Mucosa of descending colon (tissue), 3 donors: ENCODE measurements around the gene TMEM132E. TPM values are rescaled to one million over a fixed set of nuclear protein-coding genes. Genes with fewer than 3 reads are reported as not detected.

Source experiments
- ATAC-seq: fragments of 200-7000 bp; cut with Tn5 transposase; one replicate; pipeline ENCODE4 v1.9.1; 2020; ENCODE audit warnings: mild to moderate bottlenecking, moderate library complexity
- DNase-seq, 3 donors: peaks; one replicate each; pipeline ENCODE4 v3.0.0-alpha.2; 2020
- H3K36me3 ChIP-seq: fragments of 200-600 bp; one replicate; pipeline ENCODE4 v1.8.0; 2021; ENCODE audit warnings: low read depth, mild to moderate bottlenecking
- H3K4me1 ChIP-seq: fragments of 200-600 bp; one replicate; pipeline ENCODE4 v1.8.0; 2021; ENCODE audit warnings: low read depth, mild to moderate bottlenecking
- H3K4me3 ChIP-seq: fragments of 200-600 bp; one replicate; pipeline ENCODE4 v1.8.0; 2021; ENCODE audit warnings: mild to moderate bottlenecking
- H3K9me3 ChIP-seq: fragments of 200-600 bp; one replicate; pipeline ENCODE4 v1.8.0; 2021; ENCODE audit warnings: mild to moderate bottlenecking
- CTCF ChIP-seq: fragments of 200-600 bp; IDR thresholded peaks from one replicate; pipeline ENCODE4 v1.8.0; 2022; ENCODE audit warnings: antibody characterized with exemption, mild to moderate bottlenecking
- intact Hi-C, 2 donors: fragments of 100-400 bp; cut with DNase I in 1 of 2; cut with micrococcal nuclease in 1 of 2; formaldehyde crosslinking; loops; one replicate each; pipeline versions ENCODE4 v1.11.0 to v1.11.1; 2022; cut with DNase I, micrococcal nuclease
- total RNA-seq, 3 donors: library from RNA; stranded (reverse); fragmentation: NEBNext Ultra II Directional in 2 of 3; extraction: Animal tissue kit (Norgen Biotek cat#: 25700) in 2 of 3; gene quantifications; one replicate each; pipeline versions ENCODE4 v1.2.1 to v1.2.4, GENCODE V29; 2021 to 2023
- donor health status: DM: no; HTN: no; CAD: no; lungs with moderate emphysema.
- donor health status: DM: no; HTN: no; CAD: no.
- donor health status: DM: no; HTN: yes; CAD: no.

Gene TMEM132E
- total RNA-seq, 3 donors from 2014 or later, result 0.10 to 0.13 TPM; not detected in 1

DNA sequence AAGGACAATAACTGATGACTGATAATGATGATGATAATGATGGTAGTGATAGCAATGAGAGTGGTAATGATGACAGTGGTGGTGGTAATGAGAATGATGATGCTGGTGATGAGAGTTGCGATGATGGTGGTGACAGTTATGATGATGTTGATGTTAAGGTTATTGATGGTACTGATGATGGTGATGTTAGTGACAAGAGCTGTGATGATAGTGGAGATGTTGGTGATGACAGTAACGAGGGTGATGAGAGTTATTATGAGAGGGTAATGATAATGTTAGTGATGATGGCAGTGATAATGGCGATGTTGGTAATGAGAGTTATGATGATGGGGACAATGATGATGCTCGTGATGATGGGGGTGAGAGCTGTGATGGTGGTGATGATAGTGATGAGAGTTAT, 13.2 kb upstream of the TMEM132E start:
- DNase-seq (no peak), ATAC-seq (no peak)
- H3K4me3 ChIP-seq, result no peak overlapping the region
- no peak for TF ChIP-seq CTCF
- intact Hi-C loops, result loop anchor here in 1 of 2 donors (10.0 kb wide), 2 partner anchors 59 to 569 kb away; no protein-coding TSS in a partner anchor
- no peaks in the 10 kb centered on the region for H3K36me3 ChIP-seq
- H3K4me1 ChIP-seq, result no peaks in the 10 kb centered on the region
- no peaks in the 10 kb centered on the region for H3K9me3 ChIP-seq

GRCh38 chr17:34566873-34567272, 12.5 kb upstream of the TMEM132E start:
- Histone ChIP-seq H3K36me3 (no peaks in the 10 kb centered on the region), H3K4me3 (no peak overlapping the region), H3K4me1 (no peaks in the 10 kb centered on the region), H3K9me3 (no peaks in the 10 kb centered on the region)
- intact Hi-C loops, result loop anchor here in 1 of 2 donors (10.0 kb wide), 2 partner anchors 58 to 568 kb away; no protein-coding TSS in a partner anchor
- no peak for ATAC-seq
- DNase-seq, result no peak
- no peak for TF ChIP-seq CTCF

GRCh38 chr17:34567691-34568465, 11.5 kb upstream of the TMEM132E start:
- no peaks in the 10 kb centered on the region for H3K9me3 ChIP-seq
- no peaks in the 10 kb centered on the region for H3K36me3 ChIP-seq
- no peaks in the 10 kb centered on the region for H3K4me1 ChIP-seq
- intact Hi-C loops, result loop anchor here in 1 of 2 donors (10.0 kb wide), 2 partner anchors 57 to 567 kb away; no protein-coding TSS in a partner anchor
- ATAC-seq (no peak), DNase-seq (no peak)
- no peak for TF ChIP-seq CTCF
- no peak overlapping the region for H3K4me3 ChIP-seq

DNA sequence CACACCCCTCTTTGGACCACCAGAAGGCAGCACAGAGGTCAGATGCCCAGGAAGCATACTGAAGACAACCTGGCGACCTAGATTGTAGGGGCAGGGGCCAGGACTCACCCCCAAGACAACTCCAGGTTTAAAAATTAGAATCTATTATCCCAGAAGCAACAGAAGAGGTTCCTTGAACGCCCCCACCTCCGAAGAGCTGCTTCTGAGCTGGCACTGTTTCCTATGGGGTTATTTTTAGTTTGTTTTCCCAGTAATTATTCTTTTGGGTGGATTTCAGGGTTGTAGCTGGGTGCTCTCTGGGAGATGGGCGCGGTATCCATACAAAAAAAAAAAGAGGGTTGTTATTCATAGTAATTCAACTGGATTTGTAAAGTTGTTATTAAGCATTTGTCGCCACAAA, 10.4 kb upstream of the TMEM132E start:
- Histone ChIP-seq H3K4me3 (no peak overlapping the region), H3K4me1 (no peaks in the 10 kb centered on the region), H3K36me3 (no peaks in the 10 kb centered on the region), H3K9me3 (no peaks in the 10 kb centered on the region)
- TF ChIP-seq CTCF, result no peak
- no peak for DNase-seq
- intact Hi-C loops, result loop anchor here in 1 of 2 donors (10.0 kb wide), 2 partner anchors 56 to 566 kb away; no protein-coding TSS in a partner anchor
- no peak for ATAC-seq

GRCh38 chr17:34569591-34569990, 9.8 kb upstream of the TMEM132E start:
- intact Hi-C loops, result loop anchor here in 1 of 2 donors (10.0 kb wide), 2 partner anchors 55 to 565 kb away; no protein-coding TSS in a partner anchor
- no peak for TF ChIP-seq CTCF
- no peak for ATAC-seq
- H3K4me1 ChIP-seq, result no peaks in the 10 kb centered on the region
- H3K36me3 ChIP-seq, result no peaks in the 10 kb centered on the region
- no peak overlapping the region for H3K4me3 ChIP-seq
- no peaks in the 10 kb centered on the region for H3K9me3 ChIP-seq
- no peak for DNase-seq
